ENCODE data around the gene TRIL. TPM values are rescaled to one million over a fixed set of nuclear protein-coding genes. Genes with fewer than 3 reads are reported as not detected.

TRIL gene
- total and polyA plus RNA-seq, 2 donors (not counting 3 experiments of a cell fraction or from before 2014, with no cell fraction given): 0.52 to 1.8 TPM

GRCh38 chr7:28988810-28989209, 30.7 kb upstream of the TRIL start:
- POLR2A ChIA-PET: no interaction called here
- Histone ChIP-seq H4K20me1 (replicated peaks; ENCODE audit: control insufficient read depth, extremely low read depth, insufficient read depth, low read length) (no peaks in the 10 kb centered on the region), H3K79me2 (ENCODE audit: control insufficient read depth, insufficient read depth, low read length) (no peaks in the 10 kb centered on the region), H3K36me3 (ENCODE audit: control insufficient read depth in 2 of 2, extremely low read depth in 1 of 2, insufficient read depth in 2 of 2, low read length in 2 of 2) (no peaks in the 10 kb centered on the region), H2AFZ (ENCODE audit: low read depth, low read length) (no peak overlapping the region), H3K9ac (replicated peaks; ENCODE audit: extremely low read depth, insufficient read depth, low read length) (no peak overlapping the region), H3K9me1 (replicated peaks; ENCODE audit: control insufficient read depth, extremely low read depth, insufficient read depth, low read length) (no peaks in the 10 kb centered on the region), H3K27me3 (ENCODE audit: control insufficient read depth in 2 of 2, insufficient read depth in 2 of 2, low read length in 2 of 2) (peaks cover 2 to 3% of the 10 kb centered on the region in 2 experiments), H3K4me2 (ENCODE audit: insufficient read depth, low read length) (no peak overlapping the region), H3K4me1 (ENCODE audit: control insufficient read depth, extremely low read depth, insufficient read depth, low read length) (no peaks in the 10 kb centered on the region), H3K9me3 (replicated peaks; ENCODE audit: control insufficient read depth, insufficient read depth, low read length) (no peaks in the 10 kb centered on the region), H3K4me3 (replicated peaks in 1 of 3; ENCODE audit: insufficient read depth in 1 of 3, low read depth in 1 of 3, low read length in 3 of 3) (no peak overlapping the region), H3K27ac (ENCODE audit: insufficient read depth, low read depth, low read length) (no peak overlapping the region)
- intact Hi-C loops (cut with micrococcal nuclease) (no loop called here), dilution Hi-C loops (cut with MboI; ENCODE audit: extremely low pct_ligation_motif_present, low sequenced_read_pairs) (no loop called here)
- FAIRE-seq: no peak
- CTCF ChIA-PET: interaction anchor here (0.7 kb wide), 1 partner anchor 62 kb away, joined by 4 read pairs; no protein-coding TSS in a partner anchor
- no peak for DNase-seq (ENCODE audit: low read depth, low spot score)
- no TSS peak for BruUV-seq (replicated peaks)
- TF ChIP-seq EZH2 (IDR thresholded peaks at IDR 0.05; ENCODE audit: borderline replicate concordance, low read depth, low read length, severe bottlenecking) (no peak), POLR2A (IDR thresholded peaks at IDR 0.05; ENCODE audit: low read depth, low read length) (no peak)

DNA sequence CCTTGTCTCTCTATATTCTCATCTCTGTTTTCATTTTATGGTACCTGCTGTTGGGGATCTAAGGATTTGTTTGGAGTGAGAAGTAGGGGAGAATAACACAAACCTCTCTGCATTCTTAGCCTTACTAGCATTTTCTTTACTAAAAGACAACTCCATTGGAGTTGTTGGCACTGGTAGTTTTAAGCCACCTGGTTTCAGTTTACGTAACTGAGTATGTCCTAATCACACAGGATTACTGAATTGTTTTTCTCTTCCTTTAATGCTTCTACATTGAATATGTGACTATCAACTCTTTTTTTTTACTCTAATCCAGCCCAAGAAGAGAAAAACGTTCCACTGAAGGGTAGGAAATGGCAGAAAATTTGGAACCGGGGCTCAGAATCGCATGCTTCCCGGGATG, 30.0 kb upstream of the TRIL start:
- Histone ChIP-seq H3K79me2 (ENCODE audit: control insufficient read depth, insufficient read depth, low read length) (no peaks in the 10 kb centered on the region), H3K27me3 (ENCODE audit: control insufficient read depth in 2 of 2, insufficient read depth in 2 of 2, low read length in 2 of 2) (peaks cover 2 to 3% of the 10 kb centered on the region in 2 experiments), H2AFZ (ENCODE audit: low read depth, low read length) (no peak overlapping the region), H3K9me1 (replicated peaks; ENCODE audit: control insufficient read depth, extremely low read depth, insufficient read depth, low read length) (no peaks in the 10 kb centered on the region), H3K4me1 (ENCODE audit: control insufficient read depth, extremely low read depth, insufficient read depth, low read length) (no peaks in the 10 kb centered on the region), H3K36me3 (ENCODE audit: control insufficient read depth in 2 of 2, extremely low read depth in 1 of 2, insufficient read depth in 2 of 2, low read length in 2 of 2) (no peaks in the 10 kb centered on the region), H3K9me3 (replicated peaks; ENCODE audit: control insufficient read depth, insufficient read depth, low read length) (no peaks in the 10 kb centered on the region), H3K9ac (replicated peaks; ENCODE audit: extremely low read depth, insufficient read depth, low read length) (no peak overlapping the region), H3K4me2 (ENCODE audit: insufficient read depth, low read length) (no peak overlapping the region), H3K27ac (ENCODE audit: insufficient read depth, low read depth, low read length) (no peak overlapping the region), H4K20me1 (replicated peaks; ENCODE audit: control insufficient read depth, extremely low read depth, insufficient read depth, low read length) (no peaks in the 10 kb centered on the region), H3K4me3 (replicated peaks in 1 of 3; ENCODE audit: insufficient read depth in 1 of 3, low read depth in 1 of 3, low read length in 3 of 3) (no peak overlapping the region)
- POLR2A ChIA-PET: no interaction called here
- CTCF ChIA-PET: interaction anchor here (0.7 kb wide), 1 partner anchor 61 kb away, joined by 4 read pairs; no protein-coding TSS in a partner anchor
- FAIRE-seq (no peak), DNase-seq (ENCODE audit: low read depth, low spot score) (no peak)
- dilution Hi-C loops (cut with MboI; ENCODE audit: extremely low pct_ligation_motif_present, low sequenced_read_pairs) (no loop called here), intact Hi-C loops (cut with micrococcal nuclease) (no loop called here)
- no TSS peak for BruUV-seq (replicated peaks)
- TF ChIP-seq FOS (IDR thresholded peaks at IDR 0.05; ENCODE audit: borderline replicate concordance, insufficient read depth, low read length): no peak
- no peak for TF ChIP-seq CTCF (IDR thresholded peaks at IDR 0.05; ENCODE audit: extremely low read depth in 1 of 2, insufficient read depth in 1 of 2, low read depth in 1 of 2, low read length in 2 of 2)
- no peak for TF ChIP-seq MAX (IDR thresholded peaks at IDR 0.05; ENCODE audit: insufficient read depth, insufficient read length)
- TF ChIP-seq POLR2AphosphoS5 (IDR thresholded peaks at IDR 0.05; ENCODE audit: insufficient read depth, low read depth, low read length): no peak
- TF ChIP-seq JUN (IDR thresholded peaks at IDR 0.05; ENCODE audit: borderline replicate concordance, insufficient read depth, insufficient read length, low read depth): no peak
- TF ChIP-seq EZH2 (IDR thresholded peaks at IDR 0.05; ENCODE audit: borderline replicate concordance, low read depth, low read length, severe bottlenecking): no peak
- no peak for TF ChIP-seq GATA2 (IDR thresholded peaks at IDR 0.05; ENCODE audit: insufficient read depth, insufficient read length, low read depth, low read length)
- no peak for TF ChIP-seq POLR2A (IDR thresholded peaks at IDR 0.05; ENCODE audit: low read depth, low read length)

Measured in endothelial cell of umbilical vein (primary cell).